NB4 (cell line): ENCODE measurements around the gene CD3D.
"Not testable (repeated sequence)": the region's sequence is repeated elsewhere in the genome, so short reads cannot be mapped to it uniquely, and the experiment has no call there.

Source experiments
- DNase-seq: peaks from one replicate; pipeline ENCODE4 v3.0.0; 2010; ENCODE audit warnings: low read depth
- H3K4me3 ChIP-seq: one replicate; pipeline ENCODE4 v1.5.1; 2011; ENCODE audit warnings: mild to moderate bottlenecking, low read depth, low read length, moderate library complexity
- MYC ChIP-seq: IDR thresholded peaks from 2 replicates; pipeline ENCODE4 v1.6.1; 2011; ENCODE audit warnings: low read depth, low read length
- POLR2A ChIP-seq: IDR thresholded peaks from 2 replicates; pipeline ENCODE4 v1.6.1; 2011; ENCODE audit warnings: mild to moderate bottlenecking; ENCODE audit not compliant: insufficient read length; ENCODE audit errors: extremely low read depth
- TF ChIP-seq, protein P1 (sequence below): IDR thresholded peaks from 2 replicates; pipeline ENCODE4 v1.6.1; 2011; ENCODE audit warnings: low read depth, low read length
- TF ChIP-seq, protein P2 (sequence below): IDR thresholded peaks from one replicate; pipeline ENCODE4 v1.5.1; 2012; ENCODE audit warnings: low read depth, low read length

CD3D gene

DNA sequence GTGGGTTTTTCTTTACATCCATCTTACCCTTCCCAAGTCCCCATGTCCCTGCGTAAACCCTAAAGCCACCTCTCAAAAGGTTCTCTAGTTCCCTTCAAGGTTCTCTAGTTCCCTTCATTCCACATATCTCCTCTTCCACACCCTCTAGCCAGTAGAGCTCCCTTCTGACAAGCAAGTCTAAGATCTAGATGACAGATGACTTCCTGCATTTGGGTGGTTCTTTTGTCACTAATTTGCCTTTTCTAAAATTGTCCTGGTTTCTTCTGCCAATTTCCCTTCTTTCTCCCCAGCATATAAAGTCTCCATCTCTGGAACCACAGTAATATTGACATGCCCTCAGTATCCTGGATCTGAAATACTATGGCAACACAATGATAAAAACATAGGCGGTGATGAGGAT is 30.2 kb downstream of the CD3D start:
- no peak overlapping the region for H3K4me3 ChIP-seq
- DNase-seq = no peak
- TF ChIP-seq, protein P1, sequence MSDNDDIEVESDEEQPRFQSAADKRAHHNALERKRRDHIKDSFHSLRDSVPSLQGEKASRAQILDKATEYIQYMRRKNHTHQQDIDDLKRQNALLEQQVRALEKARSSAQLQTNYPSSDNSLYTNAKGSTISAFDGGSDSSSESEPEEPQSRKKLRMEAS = no peak
- TF ChIP-seq POLR2A = no peak
- TF ChIP-seq, protein P2, sequence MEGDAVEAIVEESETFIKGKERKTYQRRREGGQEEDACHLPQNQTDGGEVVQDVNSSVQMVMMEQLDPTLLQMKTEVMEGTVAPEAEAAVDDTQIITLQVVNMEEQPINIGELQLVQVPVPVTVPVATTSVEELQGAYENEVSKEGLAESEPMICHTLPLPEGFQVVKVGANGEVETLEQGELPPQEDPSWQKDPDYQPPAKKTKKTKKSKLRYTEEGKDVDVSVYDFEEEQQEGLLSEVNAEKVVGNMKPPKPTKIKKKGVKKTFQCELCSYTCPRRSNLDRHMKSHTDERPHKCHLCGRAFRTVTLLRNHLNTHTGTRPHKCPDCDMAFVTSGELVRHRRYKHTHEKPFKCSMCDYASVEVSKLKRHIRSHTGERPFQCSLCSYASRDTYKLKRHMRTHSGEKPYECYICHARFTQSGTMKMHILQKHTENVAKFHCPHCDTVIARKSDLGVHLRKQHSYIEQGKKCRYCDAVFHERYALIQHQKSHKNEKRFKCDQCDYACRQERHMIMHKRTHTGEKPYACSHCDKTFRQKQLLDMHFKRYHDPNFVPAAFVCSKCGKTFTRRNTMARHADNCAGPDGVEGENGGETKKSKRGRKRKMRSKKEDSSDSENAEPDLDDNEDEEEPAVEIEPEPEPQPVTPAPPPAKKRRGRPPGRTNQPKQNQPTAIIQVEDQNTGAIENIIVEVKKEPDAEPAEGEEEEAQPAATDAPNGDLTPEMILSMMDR = no peak
- TF ChIP-seq MYC = no peak

DNA sequence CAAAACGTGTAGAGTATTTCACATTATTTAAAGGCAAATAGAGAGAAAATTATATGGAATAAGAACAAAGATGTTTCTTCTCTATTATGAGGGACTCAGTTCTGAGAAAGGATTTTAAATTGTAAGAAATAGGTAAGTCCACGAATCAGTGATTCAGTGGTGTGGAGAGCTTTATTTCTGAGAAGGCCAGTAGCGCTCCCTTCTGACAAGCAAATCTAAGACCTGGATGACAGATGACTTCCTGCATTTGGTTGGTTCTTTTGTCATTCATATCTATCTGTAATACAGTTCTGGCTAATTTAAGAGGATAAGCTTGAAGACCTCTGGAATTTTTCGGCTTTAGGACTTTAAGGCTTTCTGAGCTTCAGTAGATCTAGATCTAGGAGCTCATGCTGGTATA is 31.0 kb downstream of the CD3D start:
- DNase-seq = no peak
- H3K4me3 ChIP-seq = no peak overlapping the region
- TF ChIP-seq POLR2A (no peak), MYC (no peak)
- TF ChIP-seq, protein P1 = no peak
- TF ChIP-seq, protein P2 = no peak

DNA sequence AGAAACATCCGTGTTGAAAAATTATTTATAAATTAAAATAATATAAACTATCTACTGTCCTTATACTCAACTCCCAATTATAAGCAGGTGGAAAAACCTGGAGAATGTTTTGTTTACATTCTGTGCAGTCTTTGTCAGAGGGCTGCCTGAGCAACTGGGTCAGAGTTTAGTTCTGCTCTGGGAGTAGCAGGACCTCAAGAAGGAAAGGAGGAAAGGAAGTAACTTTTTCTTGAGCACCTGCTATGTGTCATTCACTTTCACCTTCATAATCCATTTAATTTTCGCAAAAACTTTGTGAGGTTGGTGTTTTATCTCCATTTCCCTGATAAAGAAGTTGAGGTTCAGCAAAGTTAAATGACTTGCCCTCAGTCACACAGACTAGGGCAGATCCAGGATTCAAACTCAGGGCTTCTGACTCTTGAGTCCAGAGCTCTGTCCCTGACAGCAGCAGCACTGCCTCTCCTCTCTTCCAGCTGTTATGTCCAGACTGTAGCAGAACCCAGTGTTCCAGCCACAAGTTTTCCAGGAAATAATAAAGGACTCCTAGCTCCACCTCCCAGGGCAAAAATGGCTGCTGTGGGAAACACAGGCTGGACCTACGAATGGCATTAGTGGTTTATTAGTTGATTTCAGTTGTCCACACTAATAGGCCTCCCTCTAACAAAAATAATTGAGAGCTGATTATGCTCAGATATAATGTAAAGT is 31.6 kb downstream of the CD3D start:
- TF ChIP-seq, protein P2 = no peak
- no peak for TF ChIP-seq MYC
- TF ChIP-seq POLR2A = no peak
- TF ChIP-seq, protein P1 = no peak
- H3K4me3 ChIP-seq = no peak overlapping the region
- no peak for DNase-seq

DNA sequence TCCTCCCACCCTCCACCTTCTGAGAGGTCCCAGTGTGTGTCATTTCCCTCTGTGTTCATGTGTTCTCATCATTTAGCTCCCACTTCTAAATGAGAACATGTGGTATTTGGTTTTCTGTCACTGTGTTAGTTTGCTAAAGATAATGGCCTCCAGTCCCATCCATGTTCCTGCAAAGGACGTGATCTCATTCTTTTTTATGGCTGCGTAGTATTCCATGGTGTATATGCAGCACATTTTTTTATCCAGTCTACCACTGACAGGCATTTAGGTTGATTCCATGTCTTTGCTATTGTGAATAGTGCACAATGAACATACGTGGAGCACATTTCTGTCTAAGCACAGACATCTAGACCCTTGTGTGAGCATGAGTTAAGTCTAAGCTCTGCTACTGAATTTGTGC is 32.2 kb downstream of the CD3D start:
- DNase-seq = no peak
- TF ChIP-seq, protein P2 = no peak
- TF ChIP-seq MYC (no peak), POLR2A (no peak)
- TF ChIP-seq, protein P1 = no peak
- H3K4me3 ChIP-seq = no peak overlapping the region

DNA sequence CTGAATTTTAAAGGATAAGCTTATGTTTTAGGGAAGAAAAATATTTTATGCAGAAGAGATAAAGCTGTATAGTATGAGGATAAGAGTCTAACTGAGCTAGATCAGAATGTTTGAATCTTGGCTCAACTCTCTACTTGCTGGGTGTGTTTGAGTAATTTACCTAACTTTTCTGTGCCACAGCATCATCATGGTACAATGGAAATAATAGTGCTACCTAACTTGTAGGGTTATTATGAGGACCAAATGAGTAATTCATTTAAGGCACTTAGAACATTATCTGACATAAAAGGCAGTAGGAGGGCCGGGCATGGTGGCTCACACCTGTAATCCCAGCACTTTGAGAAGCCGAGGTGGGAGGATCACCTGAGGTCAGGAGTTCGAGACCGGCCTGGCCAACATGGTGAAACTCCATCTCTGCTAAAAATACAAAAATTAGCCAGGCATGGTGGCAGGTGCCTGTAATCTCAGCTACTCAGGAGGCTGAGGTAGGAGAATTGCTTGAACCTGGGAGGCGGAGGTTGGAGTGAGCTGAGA is 33.4 kb downstream of the CD3D start:
- H3K4me3 ChIP-seq, DNase-seq: not testable (repeated sequence)

DNA sequence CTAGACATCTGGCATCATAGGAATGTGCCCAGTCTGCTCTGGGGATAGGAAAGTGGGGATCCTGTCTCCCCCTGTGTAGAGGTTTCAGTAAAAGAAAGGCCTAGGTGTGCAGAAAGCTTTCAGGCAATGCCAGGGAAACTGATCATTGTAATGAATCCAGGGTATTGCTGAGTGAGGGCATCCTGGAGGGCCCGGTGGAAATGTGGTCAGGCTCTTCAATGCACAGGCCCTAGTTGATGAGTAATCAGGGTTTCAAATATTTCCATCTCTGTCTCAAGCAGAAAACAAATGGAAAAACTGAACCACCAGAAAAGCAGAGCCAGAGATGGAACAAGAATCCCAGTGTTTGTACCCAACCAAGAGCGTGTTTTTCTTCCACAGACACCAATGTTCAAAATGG is 35.9 kb downstream of the CD3D start:
- TF ChIP-seq, protein P1 = no peak
- TF ChIP-seq, protein P2 = no peak
- TF ChIP-seq MYC (no peak), POLR2A (no peak)
- no peak for DNase-seq
- H3K4me3 ChIP-seq = no peak overlapping the region
